Neural progenitor cell (in vitro differentiated cells): Measurements from ENCODE around the gene BICDL2. TPM values are rescaled to one million over a fixed set of nuclear protein-coding genes. Genes with fewer than 3 reads are reported as not detected.
A peak's percentile ranks its signal among the peaks of the same experiment; 100 is the strongest.

Experiments
- DNase-seq: peaks from one replicate; pipeline ENCODE4 v3.0.0-alpha.2; 2016; ENCODE audit warnings: low spot score
- H2AFZ ChIP-seq: fragments of 200-600 bp; sonication (generic); replicated peaks from 2 replicates; pipeline ENCODE4 v1.6.1; 2016; ENCODE audit warnings: antibody characterized with exemption
- H3F3A ChIP-seq: fragments of 200-600 bp; sonication (generic); 2 replicates; pipeline ENCODE4 v1.6.1; 2016; ENCODE audit warnings: antibody characterized with exemption, low read depth
- H3K27ac ChIP-seq: fragments of 200-600 bp; sonication (generic); 2 replicates; pipeline ENCODE4 v1.5.1; 2016; ENCODE audit warnings: mild to moderate bottlenecking
- H3K27me3 ChIP-seq: fragments of 200-600 bp; sonication (generic); 2 replicates; pipeline ENCODE4 v1.6.1; 2016; ENCODE audit warnings: mild to moderate bottlenecking, moderate library complexity
- H3K36me3 ChIP-seq: fragments of 200-600 bp; sonication (generic); 2 replicates; pipeline ENCODE4 v1.5.1; 2016
- H3K4me1 ChIP-seq: fragments of 200-600 bp; sonication (generic); 2 replicates; pipeline ENCODE4 v1.6.1; 2016; ENCODE audit warnings: mixed run types
- H3K4me2 ChIP-seq: fragments of 200-600 bp; sonication (generic); 2 replicates; pipeline ENCODE4 v1.6.1; 2016
- H3K4me3 ChIP-seq: fragments of 200-600 bp; sonication (generic); 2 replicates; pipeline ENCODE4 v1.5.1; 2016
- H3K79me2 ChIP-seq: fragments of 200-600 bp; sonication (generic); 2 replicates; pipeline ENCODE4 v1.6.1; 2016; ENCODE audit warnings: low read depth
- H3K9ac ChIP-seq: fragments of 200-600 bp; sonication (generic); 2 replicates; pipeline ENCODE4 v1.6.1; 2016
- H3K9me3 ChIP-seq: fragments of 200-600 bp; sonication (generic); 2 replicates; pipeline ENCODE4 v1.5.1; 2016; ENCODE audit warnings: low read depth
- H4K20me1 ChIP-seq: fragments of 200-600 bp; sonication (generic); 2 replicates; pipeline ENCODE4 v1.6.1; 2016; ENCODE audit warnings: low read depth
- H3K27ac Mint-ChIP-seq: 3 replicates; pipeline ENCODE4 v1.8.0; 2021; ENCODE audit warnings: mixed read lengths
- H3K27me3 Mint-ChIP-seq: 2 replicates; pipeline ENCODE4 v1.8.0; 2022; ENCODE audit warnings: low read depth, mild to moderate bottlenecking, inconsistent platforms, moderate library complexity, mixed read lengths; ENCODE audit not compliant: insufficient read depth
- H3K36me3 Mint-ChIP-seq: 3 replicates; pipeline ENCODE4 v1.8.0; 2021; ENCODE audit warnings: mixed read lengths
- H3K4me1 Mint-ChIP-seq: 3 replicates; pipeline ENCODE4 v1.8.0; 2021; ENCODE audit warnings: mixed read lengths
- H3K4me3 Mint-ChIP-seq: 3 replicates; pipeline ENCODE4 v1.8.0; 2021; ENCODE audit warnings: mild to moderate bottlenecking, moderate library complexity, mixed read lengths
- H3K9me3 Mint-ChIP-seq: 3 replicates; pipeline ENCODE4 v1.8.0; 2020; ENCODE audit warnings: mixed read lengths
- EZH2 ChIP-seq: fragments of 200-600 bp; sonication (generic); IDR thresholded peaks from 2 replicates; pipeline ENCODE4 v1.6.1; 2017; ENCODE audit warnings: antibody characterized with exemption, mild to moderate bottlenecking, moderate library complexity
- EZH2phosphoT487 ChIP-seq: fragments of 200-600 bp; sonication (generic); IDR thresholded peaks from 2 replicates; pipeline ENCODE4 v1.6.1; 2017; ENCODE audit warnings: antibody characterized with exemption
- total RNA-seq: library from RNA; depleted of rRNA; stranded (reverse); fragments of >200 nt; gene quantifications from 2 replicates; pipeline ENCODE4 v1.2.3, GENCODE V29; 2015; ENCODE audit warnings: low replicate concordance
- TF ChIP-seq, protein P1 (sequence below): fragments of 200-600 bp; sonication (generic); IDR thresholded peaks from 2 replicates; pipeline ENCODE4 v1.5.1; 2017; ENCODE audit warnings: antibody characterized with exemption, mild to moderate bottlenecking

Gene BICDL2
- total RNA-seq, 1 donor from 2014 or later, result not detected

DNA sequence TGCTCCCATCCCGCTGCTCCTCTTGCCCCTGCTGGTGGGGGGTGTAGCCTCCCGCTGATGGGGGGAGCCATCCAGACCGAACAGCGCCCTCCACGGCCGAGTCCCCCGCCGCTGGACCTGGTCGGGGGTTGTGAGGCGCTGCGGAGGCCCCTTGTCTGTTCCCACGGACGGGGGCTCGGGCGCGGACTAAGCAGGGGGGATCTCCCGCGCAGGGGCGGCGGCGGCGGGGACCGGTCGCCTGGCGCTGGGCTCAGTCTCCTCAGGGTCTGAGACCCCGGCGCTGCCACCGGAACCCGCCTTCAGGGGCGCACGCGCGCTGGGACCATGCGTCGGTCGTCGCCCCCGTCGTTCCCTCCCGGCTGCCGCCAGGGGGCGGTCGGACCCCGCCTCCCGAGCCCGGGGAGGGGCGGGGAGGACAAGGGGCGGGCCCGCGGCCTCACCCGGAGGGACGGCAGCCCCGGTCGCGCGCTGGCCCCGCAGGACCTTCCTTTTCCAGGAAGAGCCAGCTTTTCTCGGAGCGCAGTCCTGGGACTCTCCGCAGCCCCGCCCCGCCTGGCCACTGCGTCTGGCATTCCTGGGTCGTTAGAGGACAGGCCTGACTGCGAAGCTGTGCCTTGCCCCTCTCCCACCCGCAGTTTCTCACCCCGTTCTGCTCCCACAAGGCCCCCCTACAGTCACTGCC, 22.4 kb upstream of the BICDL2 start:
- Histone ChIP-seq H3K4me1 (peaks cover 4% of the 10 kb centered on the region), H3K36me3 (no peaks in the 10 kb centered on the region), H2AFZ (peak overlapping the region; percentile 97), H3K4me2 (peak overlapping the region; percentile 98), H3K79me2 (no peaks in the 10 kb centered on the region), H3K9me3 (no peaks in the 10 kb centered on the region), H3K27ac (no peak overlapping the region), H4K20me1 (peaks cover 16% of the 10 kb centered on the region), H3K4me3 (peak overlapping the region; percentile 96), H3K27me3 (peaks cover 47% of the 10 kb centered on the region), H3K9ac (no peak overlapping the region), H3F3A (peaks cover 5% of the 10 kb centered on the region)
- H3K27me3 Mint-ChIP-seq, result peaks cover 7% of the 10 kb centered on the region
- no peaks in the 10 kb centered on the region for H3K9me3 Mint-ChIP-seq
- H3K27ac Mint-ChIP-seq, result peak overlapping the region; percentile 91
- H3K36me3 Mint-ChIP-seq, result peaks cover 2% of the 10 kb centered on the region
- peak overlapping the region; percentile 85 for H3K4me3 Mint-ChIP-seq
- DNase-seq, result peak; percentile 98
- TF ChIP-seq EZH2 (no peak), EZH2phosphoT487 (no peak)
- TF ChIP-seq, protein P1, sequence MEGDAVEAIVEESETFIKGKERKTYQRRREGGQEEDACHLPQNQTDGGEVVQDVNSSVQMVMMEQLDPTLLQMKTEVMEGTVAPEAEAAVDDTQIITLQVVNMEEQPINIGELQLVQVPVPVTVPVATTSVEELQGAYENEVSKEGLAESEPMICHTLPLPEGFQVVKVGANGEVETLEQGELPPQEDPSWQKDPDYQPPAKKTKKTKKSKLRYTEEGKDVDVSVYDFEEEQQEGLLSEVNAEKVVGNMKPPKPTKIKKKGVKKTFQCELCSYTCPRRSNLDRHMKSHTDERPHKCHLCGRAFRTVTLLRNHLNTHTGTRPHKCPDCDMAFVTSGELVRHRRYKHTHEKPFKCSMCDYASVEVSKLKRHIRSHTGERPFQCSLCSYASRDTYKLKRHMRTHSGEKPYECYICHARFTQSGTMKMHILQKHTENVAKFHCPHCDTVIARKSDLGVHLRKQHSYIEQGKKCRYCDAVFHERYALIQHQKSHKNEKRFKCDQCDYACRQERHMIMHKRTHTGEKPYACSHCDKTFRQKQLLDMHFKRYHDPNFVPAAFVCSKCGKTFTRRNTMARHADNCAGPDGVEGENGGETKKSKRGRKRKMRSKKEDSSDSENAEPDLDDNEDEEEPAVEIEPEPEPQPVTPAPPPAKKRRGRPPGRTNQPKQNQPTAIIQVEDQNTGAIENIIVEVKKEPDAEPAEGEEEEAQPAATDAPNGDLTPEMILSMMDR, result peak; percentile 81
- peaks cover 11% of the 10 kb centered on the region for H3K4me1 Mint-ChIP-seq

GRCh38 chr16:3058139-3059030, 21.6 kb upstream of the BICDL2 start:
- peaks cover 16% of the 10 kb centered on the region for H4K20me1 ChIP-seq
- no peak overlapping the region for H3K9ac ChIP-seq
- H3K27me3 ChIP-seq, result peaks cover 47% of the 10 kb centered on the region
- peak overlapping the region; percentile 96 for H3K4me3 ChIP-seq
- peaks cover 7% of the 10 kb centered on the region for H3K27me3 Mint-ChIP-seq
- no peaks in the 10 kb centered on the region for H3K79me2 ChIP-seq
- peaks cover 11% of the 10 kb centered on the region for H3K4me1 Mint-ChIP-seq
- H3K36me3 ChIP-seq, result no peaks in the 10 kb centered on the region
- DNase-seq, result peak; percentile 80
- peak overlapping the region; percentile 85 for H3K4me3 Mint-ChIP-seq
- H3K4me2 ChIP-seq, result peak overlapping the region; percentile 98
- no peaks in the 10 kb centered on the region for H3K9me3 ChIP-seq
- TF ChIP-seq EZH2phosphoT487 (no peak), EZH2 (no peak)
- TF ChIP-seq, protein P1, result no peak
- peaks cover 4% of the 10 kb centered on the region for H3K4me1 ChIP-seq
- no peak overlapping the region for H3K27ac Mint-ChIP-seq
- peaks cover 2% of the 10 kb centered on the region for H3K36me3 Mint-ChIP-seq
- H3K9me3 Mint-ChIP-seq, result no peaks in the 10 kb centered on the region
- peak overlapping the region; percentile 97 for H2AFZ ChIP-seq
- no peak overlapping the region for H3K27ac ChIP-seq
- peaks cover 5% of the 10 kb centered on the region for H3F3A ChIP-seq

DNA sequence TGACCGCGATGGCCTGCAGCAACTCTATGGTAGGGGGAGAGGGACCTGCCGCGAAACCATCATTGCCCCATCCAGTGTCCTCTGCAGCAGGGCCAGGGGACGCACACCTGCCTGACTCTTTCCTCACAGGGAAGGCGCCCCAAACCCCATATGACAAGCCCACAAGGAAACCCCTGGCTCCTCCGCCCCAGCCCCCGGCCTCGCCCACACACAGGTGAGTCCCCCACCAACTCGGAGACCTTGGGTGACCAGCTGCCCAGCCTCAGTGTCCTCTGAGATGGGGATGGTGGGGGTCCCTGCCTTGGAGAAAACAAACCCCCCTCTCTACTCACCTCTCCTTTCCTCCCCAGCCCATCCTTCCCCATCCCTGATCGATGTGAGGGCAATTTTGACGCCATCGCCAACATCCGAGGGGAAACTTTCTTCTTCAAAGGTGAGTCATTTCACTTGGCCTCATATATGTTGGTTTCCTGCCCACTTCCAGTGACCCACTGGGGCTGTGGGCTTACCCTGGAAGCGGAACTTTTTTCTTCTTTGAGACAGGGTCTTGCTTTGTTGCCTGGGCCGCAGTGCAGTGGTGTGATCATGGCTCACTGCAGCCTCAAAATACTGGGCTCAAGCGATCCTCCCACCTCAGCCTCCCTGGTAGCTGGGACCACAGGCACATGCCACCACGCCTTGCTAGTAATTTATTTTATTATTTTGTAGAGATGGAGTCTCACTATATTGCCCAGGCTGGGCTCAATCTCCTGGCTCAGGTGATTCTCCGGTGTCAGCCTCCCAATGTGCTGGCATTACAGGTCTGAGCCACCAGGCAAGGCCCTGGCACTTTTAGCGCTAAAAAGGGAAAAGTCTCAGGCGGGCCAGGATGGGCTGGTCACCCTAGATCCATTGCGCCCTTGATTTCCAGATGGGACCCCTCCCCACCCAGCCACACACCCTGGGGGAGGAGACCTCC, 20.7 kb upstream of the BICDL2 start:
- H3K9me3 Mint-ChIP-seq, result no peaks in the 10 kb centered on the region
- Histone ChIP-seq H2AFZ (no peak overlapping the region), H3K4me3 (peak overlapping the region; percentile 96), H3K9me3 (no peaks in the 10 kb centered on the region), H3F3A (peaks cover 5% of the 10 kb centered on the region), H3K27me3 (peaks cover 47% of the 10 kb centered on the region), H3K79me2 (no peaks in the 10 kb centered on the region), H3K36me3 (no peaks in the 10 kb centered on the region), H3K9ac (no peak overlapping the region), H4K20me1 (peaks cover 16% of the 10 kb centered on the region), H3K27ac (no peak overlapping the region), H3K4me2 (peak overlapping the region; percentile 98), H3K4me1 (peaks cover 4% of the 10 kb centered on the region)
- peak overlapping the region; percentile 44 for H3K4me3 Mint-ChIP-seq
- peaks cover 11% of the 10 kb centered on the region for H3K4me1 Mint-ChIP-seq
- H3K36me3 Mint-ChIP-seq, result peaks cover 2% of the 10 kb centered on the region
- no peak overlapping the region for H3K27ac Mint-ChIP-seq
- TF ChIP-seq, protein P1, result no peak
- TF ChIP-seq EZH2phosphoT487, result no peak
- no peak for TF ChIP-seq EZH2
- H3K27me3 Mint-ChIP-seq, result peaks cover 7% of the 10 kb centered on the region
- DNase-seq, result no peak
